ENCODE results near the gene FAM107B.

Gene FAM107B

DNA sequence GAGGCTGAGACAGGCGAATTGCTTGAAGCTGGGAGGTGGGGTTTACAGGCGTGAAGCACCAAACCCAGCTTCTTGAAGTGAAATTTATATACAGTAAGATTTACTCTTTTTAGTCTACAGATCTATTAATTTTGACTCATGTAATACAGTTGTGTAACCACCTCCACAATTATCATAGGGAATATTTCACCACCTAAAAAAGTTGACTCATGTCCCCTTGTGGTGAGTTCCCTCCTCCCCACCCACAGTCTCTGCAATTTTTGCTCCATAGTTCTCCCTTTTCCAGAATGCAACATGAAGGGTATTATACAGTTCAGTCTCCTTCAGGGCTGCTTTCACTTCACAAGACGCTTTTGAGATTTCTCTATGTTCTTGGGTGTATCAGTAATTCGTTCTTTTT lies 156.8 kb downstream of the FAM107B start:
- TF ChIP-seq, protein P1, sequence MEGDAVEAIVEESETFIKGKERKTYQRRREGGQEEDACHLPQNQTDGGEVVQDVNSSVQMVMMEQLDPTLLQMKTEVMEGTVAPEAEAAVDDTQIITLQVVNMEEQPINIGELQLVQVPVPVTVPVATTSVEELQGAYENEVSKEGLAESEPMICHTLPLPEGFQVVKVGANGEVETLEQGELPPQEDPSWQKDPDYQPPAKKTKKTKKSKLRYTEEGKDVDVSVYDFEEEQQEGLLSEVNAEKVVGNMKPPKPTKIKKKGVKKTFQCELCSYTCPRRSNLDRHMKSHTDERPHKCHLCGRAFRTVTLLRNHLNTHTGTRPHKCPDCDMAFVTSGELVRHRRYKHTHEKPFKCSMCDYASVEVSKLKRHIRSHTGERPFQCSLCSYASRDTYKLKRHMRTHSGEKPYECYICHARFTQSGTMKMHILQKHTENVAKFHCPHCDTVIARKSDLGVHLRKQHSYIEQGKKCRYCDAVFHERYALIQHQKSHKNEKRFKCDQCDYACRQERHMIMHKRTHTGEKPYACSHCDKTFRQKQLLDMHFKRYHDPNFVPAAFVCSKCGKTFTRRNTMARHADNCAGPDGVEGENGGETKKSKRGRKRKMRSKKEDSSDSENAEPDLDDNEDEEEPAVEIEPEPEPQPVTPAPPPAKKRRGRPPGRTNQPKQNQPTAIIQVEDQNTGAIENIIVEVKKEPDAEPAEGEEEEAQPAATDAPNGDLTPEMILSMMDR (conservative IDR thresholded peaks at IDR 0.05): no peak
- peak overlapping the region; percentile 59 for H3K27ac ChIP-seq

DNA sequence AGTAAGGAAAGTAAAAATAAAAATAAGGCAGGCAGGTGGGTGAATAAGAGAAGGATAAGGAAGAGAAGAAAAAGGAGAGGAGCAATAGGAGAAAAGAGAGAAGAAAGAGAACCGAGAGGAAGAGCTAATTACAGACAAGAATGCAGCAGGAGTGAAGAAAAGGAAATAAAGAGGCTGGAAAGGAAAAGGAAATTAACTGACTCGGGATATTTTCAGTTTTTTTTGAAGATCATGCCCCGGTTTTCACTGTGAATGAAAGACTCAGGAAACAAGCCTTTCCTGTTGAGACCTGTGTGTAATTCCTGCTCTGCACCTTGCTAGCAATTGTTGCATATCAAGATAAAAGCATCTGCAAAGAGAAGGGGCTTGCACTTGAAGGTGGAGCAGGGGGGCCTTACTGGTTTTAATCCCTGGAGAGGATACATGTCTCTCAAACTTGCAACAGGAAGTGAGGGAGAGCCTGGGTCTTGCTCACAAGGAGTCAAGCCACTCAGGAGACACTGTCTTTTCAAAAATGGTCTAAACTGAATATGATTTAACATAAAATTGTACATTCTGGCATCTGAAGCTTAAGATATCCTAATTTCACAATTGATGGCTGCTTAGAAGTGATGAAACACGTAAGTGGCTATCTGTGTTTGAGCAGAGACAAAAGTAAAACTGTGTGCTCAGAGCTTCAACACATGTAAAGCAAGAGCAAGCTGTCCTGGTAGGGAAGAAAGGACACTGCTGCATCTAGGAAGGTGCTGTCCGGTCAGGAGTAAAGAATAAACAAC lies 157.6 kb downstream of the FAM107B start:
- TF ChIP-seq, protein P1 (conservative IDR thresholded peaks at IDR 0.05): no peak
- peak overlapping the region; percentile 59 for H3K27ac ChIP-seq

DNA sequence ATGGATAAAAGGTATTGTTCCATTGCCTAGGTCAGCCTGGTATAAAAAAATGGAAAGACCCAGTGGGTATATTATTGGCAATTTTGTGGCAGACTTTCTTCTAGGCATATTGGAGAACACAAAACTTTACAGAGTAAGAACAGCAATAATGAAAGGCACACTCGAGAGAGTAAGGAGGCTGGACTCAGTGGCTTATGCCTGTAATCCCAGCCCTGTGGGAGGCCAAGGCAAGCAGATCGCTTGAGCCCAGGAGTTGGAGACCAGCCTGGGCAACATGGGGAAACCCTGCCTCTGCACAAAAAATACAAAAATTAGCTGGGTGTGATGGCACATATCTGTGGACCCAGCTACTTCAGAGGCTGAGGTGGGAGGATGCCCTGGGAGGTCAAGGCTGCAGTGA lies 158.2 kb downstream of the FAM107B start:
- TF ChIP-seq, protein P1 (conservative IDR thresholded peaks at IDR 0.05): no peak
- peak overlapping the region; percentile 59 for H3K27ac ChIP-seq

DNA sequence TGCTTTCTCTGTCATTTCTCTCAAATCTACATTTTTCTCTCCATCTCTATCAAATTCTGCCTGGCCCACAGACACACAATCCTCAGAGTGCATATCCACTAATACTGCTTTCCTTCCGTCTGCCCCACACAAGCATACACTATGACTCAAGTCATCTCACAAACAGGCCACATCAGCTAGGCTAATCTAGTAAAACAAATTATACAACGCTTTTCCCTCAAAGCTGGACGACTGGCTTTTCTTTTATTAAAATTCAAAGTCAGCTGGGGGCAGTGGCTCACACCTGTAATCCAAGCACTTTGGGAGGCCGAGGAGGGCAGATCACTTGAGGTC lies 161.1 kb downstream of the FAM107B start:
- H3K27ac ChIP-seq: peak overlapping the region; percentile 79
- TF ChIP-seq, protein P1 (conservative IDR thresholded peaks at IDR 0.05): no peak

DNA sequence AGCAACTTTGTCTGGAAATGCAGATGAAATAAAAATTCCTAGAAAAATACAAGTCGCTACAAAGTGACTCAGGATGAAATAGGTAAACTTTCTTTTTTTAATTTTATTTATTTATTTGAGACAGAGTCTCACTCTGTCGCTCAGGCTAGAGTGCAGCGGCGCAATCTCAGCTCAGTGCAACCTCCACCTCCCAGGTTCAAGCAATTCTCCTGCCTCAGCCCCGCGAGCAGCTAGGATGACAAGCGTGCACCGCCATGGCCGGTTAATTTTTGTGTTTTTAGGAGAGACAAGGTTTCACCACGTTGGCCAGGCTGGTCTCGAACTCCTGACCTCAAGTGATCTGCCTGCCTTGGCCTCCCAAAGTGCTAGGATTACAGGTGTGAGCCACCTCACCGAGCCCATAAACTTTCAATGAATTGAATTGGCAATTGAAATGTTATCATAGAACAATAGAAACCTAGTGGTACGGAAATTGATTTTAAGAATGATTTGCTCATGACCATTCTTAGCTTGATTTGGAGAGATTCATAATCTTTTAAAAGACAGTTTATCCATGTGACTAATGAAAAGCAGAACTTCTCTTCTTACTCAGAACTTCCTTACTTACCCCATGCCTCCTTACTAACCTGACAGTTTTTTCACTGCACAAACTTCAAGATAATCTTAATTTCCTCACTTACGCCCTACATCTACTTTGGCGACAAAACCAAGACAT lies 161.7 kb downstream of the FAM107B start:
- TF ChIP-seq, protein P1 (conservative IDR thresholded peaks at IDR 0.05): no peak
- peak overlapping the region; percentile 79 for H3K27ac ChIP-seq

DNA sequence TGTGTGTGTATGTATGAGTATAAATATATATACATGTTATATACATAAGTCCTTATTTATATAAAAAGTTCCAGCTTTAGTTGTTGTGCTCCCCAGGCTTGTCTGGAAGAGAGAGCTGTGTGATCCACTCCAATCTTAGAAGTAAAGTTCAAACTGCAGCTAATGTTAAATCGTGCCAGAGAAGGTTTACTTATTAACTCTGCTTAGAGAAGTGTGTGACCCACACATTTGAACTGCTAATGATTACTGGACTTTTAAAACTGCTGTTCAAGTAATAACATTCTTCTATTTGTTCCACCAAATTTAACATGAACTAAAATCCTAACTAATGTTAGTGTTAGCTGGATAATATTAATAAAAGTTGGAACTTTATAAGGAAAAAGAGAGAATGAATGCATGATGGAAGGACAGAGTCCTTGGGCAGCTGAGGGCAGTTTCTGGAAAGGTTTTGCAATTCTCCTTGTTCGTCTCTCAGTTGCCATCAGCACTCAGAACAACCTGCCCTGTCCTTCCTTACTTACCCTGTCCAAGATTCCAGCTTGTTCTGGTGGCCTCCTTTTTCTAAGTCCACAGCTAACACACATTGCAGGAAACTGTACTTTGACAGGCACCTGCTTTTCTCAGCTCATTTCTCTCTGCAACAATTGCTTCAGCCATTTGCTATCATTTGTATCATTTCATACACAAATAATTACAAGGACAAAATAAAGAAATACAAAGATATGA lies 162.6 kb downstream of the FAM107B start:
- peak overlapping the region; percentile 79 for H3K27ac ChIP-seq
- TF ChIP-seq, protein P1 (conservative IDR thresholded peaks at IDR 0.05): no peak

DNA sequence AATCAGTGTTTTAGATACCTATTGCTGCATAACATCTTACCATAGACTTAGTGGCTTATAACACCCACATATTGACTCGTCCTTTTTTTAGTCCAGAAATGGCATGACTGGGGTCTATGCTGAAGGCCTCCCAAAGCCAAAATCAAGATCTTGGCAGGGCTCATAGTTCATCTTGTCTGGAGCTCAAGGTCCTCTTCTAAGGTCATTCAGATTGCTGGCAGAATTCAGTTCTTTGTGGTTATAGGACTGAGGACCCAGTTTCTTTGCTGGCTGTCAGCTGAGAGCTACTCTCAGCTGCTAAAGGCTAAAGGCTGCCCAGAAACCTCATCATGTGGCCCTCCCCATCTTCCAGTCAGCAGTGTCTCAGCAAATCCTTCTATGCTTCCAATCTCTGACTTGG lies 165.5 kb downstream of the FAM107B start:
- TF ChIP-seq, protein P1 (conservative IDR thresholded peaks at IDR 0.05): no peak
- H3K27ac ChIP-seq: no peak overlapping the region

Measured in VCaP (cell line).